ENCODE data around the gene SREK1. TPM values are rescaled to one million over a fixed set of nuclear protein-coding genes. Genes with fewer than 3 reads are reported as not detected.

The SREK1 gene
- total and polyA plus RNA-seq, 2 of the 8 experiments (the other 6 are each of a cell fraction or from before 2014, with no cell fraction given), result 10.6 to 40.4 TPM

DNA sequence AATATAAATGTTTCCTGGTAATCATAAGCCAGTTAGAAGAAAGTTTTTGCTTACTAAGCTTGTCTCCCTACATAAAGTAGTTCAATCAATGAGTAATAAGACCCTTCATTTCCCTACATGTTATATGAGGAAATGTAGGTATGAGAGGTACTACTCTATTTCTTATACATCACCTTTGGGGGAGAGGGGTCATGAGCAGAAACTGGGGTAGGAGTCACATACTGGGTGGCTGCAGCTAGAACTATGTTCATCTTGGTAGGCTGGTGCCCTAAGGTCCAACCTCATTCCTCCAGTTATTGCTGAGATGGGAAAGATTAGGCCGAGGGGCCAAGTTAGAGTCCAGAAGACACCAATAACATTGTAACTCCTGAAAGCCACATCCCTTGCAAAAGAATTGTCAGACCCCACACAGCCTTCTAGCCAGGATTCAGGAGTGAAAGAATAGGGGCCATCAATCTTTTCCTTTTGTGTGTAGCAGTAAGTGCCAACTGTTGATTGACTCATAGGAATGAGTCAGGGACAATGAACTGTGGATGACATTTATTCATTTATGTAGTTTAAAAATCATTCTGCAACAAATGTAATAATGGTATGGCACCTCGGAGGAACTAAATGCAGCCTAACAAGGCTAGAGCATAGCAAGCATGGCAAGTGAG is 21.6 kb upstream of the SREK1 start:
- no peak overlapping the region for H3K56ac ChIP-seq (replicated peaks; ENCODE audit: insufficient read length, low read depth, low read length)
- H3K4me1 ChIP-seq (replicated peaks in 1 of 4; ENCODE audit: control insufficient read depth in 3 of 4, insufficient read depth in 4 of 4, low read length in 3 of 4), result no peaks in the 10 kb centered on the region
- no peak for DNase-seq (ENCODE audit: low read depth in 1 of 2, low spot score in 2 of 2)
- H4K5ac ChIP-seq (ENCODE audit: insufficient read length, low read depth, low read length), result no peak overlapping the region
- CTCF ChIA-PET (ENCODE audit: partially characterized antibody), result no interaction called here
- H2BK20ac ChIP-seq (ENCODE audit: low read length), result no peak overlapping the region
- no peak for TF ChIP-seq MAFK (IDR thresholded peaks at IDR 0.05; ENCODE audit: low read depth, low read length)
- H3K79me1 ChIP-seq (ENCODE audit: low read depth, low read length), result no peaks in the 10 kb centered on the region
- H3K18ac ChIP-seq (ENCODE audit: extremely low read depth, low read length), result no peak overlapping the region
- no peaks in the 10 kb centered on the region for H4K20me1 ChIP-seq (replicated peaks in 1 of 2; ENCODE audit: control insufficient read depth in 1 of 2, insufficient read depth in 2 of 2, low read length in 2 of 2)
- no peak overlapping the region for H2BK5ac ChIP-seq (ENCODE audit: low read depth, low read length)
- WGBS, 2 experiments (ENCODE audit: extremely low coverage in 1 of 2, insufficient coverage in 1 of 2, insufficient read length in 1 of 2, insufficient replicate concordance in 2 of 2, low coverage in 1 of 2, low lambda C conversion rate in 2 of 2, missing lambda C conversion rate in 1 of 2), result 89% methylated on average over 2 of the region's 2 CpGs; no CpG with 5 or more reads in 1 of the 2 experiments
- no peak overlapping the region for H2AK5ac ChIP-seq (ENCODE audit: low read depth, low read length)
- no peak overlapping the region for H3K27ac ChIP-seq (ENCODE audit: low read depth, low read length)
- no peak overlapping the region for H3K23ac ChIP-seq (ENCODE audit: insufficient read length)
- H2BK120ac ChIP-seq (replicated peaks; ENCODE audit: low read depth, low read length), result no peak overlapping the region
- H3K27me3 ChIP-seq (replicated peaks in 1 of 4; ENCODE audit: control insufficient read depth in 3 of 4, extremely low read depth in 1 of 4, insufficient read depth in 3 of 4, low read length in 3 of 4), result no peaks in the 10 kb centered on the region
- no peaks in the 10 kb centered on the region for H3K79me2 ChIP-seq (ENCODE audit: control insufficient read depth in 1 of 2, insufficient read depth in 2 of 2, low read length in 2 of 2)
- H3K9me3 ChIP-seq (ENCODE audit: insufficient read depth in 2 of 2, low read depth in 1 of 2, low read length in 1 of 2), result no peaks in the 10 kb centered on the region
- no peak overlapping the region for H2BK15ac ChIP-seq (ENCODE audit: low read length)
- FAIRE-seq, result no peak
- no peak overlapping the region for H3K4me2 ChIP-seq (ENCODE audit: insufficient read depth in 1 of 2, low read depth in 2 of 2, low read length in 2 of 2)
- no peak overlapping the region for H3K4me3 ChIP-seq (ENCODE audit: extremely low read depth in 1 of 4, insufficient read depth in 2 of 4, low read depth in 3 of 4, low read length in 4 of 4)
- no peaks in the 10 kb centered on the region for H3K23me2 ChIP-seq (ENCODE audit: low read depth, low read length)
- H3K4ac ChIP-seq (replicated peaks; ENCODE audit: insufficient read length, low read depth, low read length), result no peak overlapping the region
- no peak overlapping the region for H2AFZ ChIP-seq (ENCODE audit: low read length)
- no peak overlapping the region for H3K14ac ChIP-seq (ENCODE audit: insufficient read length)
- H4K8ac ChIP-seq (ENCODE audit: extremely low read depth, insufficient read depth, low read length), result no peak overlapping the region
- H2BK12ac ChIP-seq (ENCODE audit: low read depth, low read length), result no peak overlapping the region
- POLR2A ChIA-PET (ENCODE audit: partially characterized antibody), result no interaction called here
- H3K9ac ChIP-seq (replicated peaks in 1 of 4; ENCODE audit: extremely low read depth in 1 of 4, low read depth in 3 of 4, low read length in 3 of 4), result no peak overlapping the region
- no peaks in the 10 kb centered on the region for H3K36me3 ChIP-seq (ENCODE audit: control insufficient read depth in 2 of 4, insufficient read depth in 4 of 4, low read length in 3 of 4)
- no peak overlapping the region for H4K91ac ChIP-seq (replicated peaks; ENCODE audit: insufficient read length, low read length)
